CD4-positive, alpha-beta memory T cell (primary cell): Measurements from ENCODE around the gene FOXL3. TPM values are rescaled to one million over a fixed set of nuclear protein-coding genes. Genes with fewer than 3 reads are reported as not detected.

ENCODE experiments used
- CTCF ChIA-PET: fragments of 350-600 bp; sonication (Branson Sonifier 250); formaldehyde crosslinking; loops from one replicate; lab custom pipeline; 2021; ENCODE audit warnings: inconsistent platforms; ENCODE audit not compliant: partially characterized antibody; lab: Charles Lee
- POLR2A ChIA-PET: fragments of 350-600 bp; sonication (Branson Sonifier 250); formaldehyde crosslinking; loops from one replicate; lab custom pipeline; 2021; ENCODE audit not compliant: partially characterized antibody; lab: Charles Lee
- DNase-seq, 5 donors: peaks; one replicate each; pipeline versions ENCODE4 v3.0.0 to v3.0.0-alpha.2; 2020 to 2022; ENCODE audit warnings: mixed read lengths in 1 of 5
- H3K27ac ChIP-seq: one replicate; pipeline ENCODE4 v1.7.0; 2013; ENCODE audit warnings: low read depth, low read length
- H3K27me3 ChIP-seq: 2 replicates; pipeline ENCODE4 v1.7.0; 2013; ENCODE audit warnings: mild to moderate bottlenecking, low read length, moderate library complexity; ENCODE audit not compliant: insufficient read depth
- H3K36me3 ChIP-seq: 2 replicates; pipeline ENCODE4 v1.7.0; 2013; ENCODE audit warnings: mild to moderate bottlenecking, low read length, moderate library complexity; ENCODE audit not compliant: insufficient read depth
- H3K4me1 ChIP-seq: 2 replicates; pipeline ENCODE4 v1.7.0; 2013; ENCODE audit warnings: mild to moderate bottlenecking, low read length, moderate library complexity; ENCODE audit not compliant: insufficient read depth
- H3K4me3 ChIP-seq, 2 donors: one replicate each; pipeline ENCODE4 v1.7.0; 2013; ENCODE audit warnings: low read length in 2 of 2, mild to moderate bottlenecking in 1 of 2
- H3K9me3 ChIP-seq, 2 donors: one replicate each; pipeline ENCODE4 v1.7.0; 2013; ENCODE audit warnings: low read length in 2 of 2, control low read depth in 1 of 2; ENCODE audit not compliant: control insufficient read depth in 1 of 2
- H3K27ac Mint-ChIP-seq, 7 donors: one replicate each; pipeline ENCODE4 v1.8.0; 2020 to 2021; ENCODE audit warnings: mixed read lengths in 7 of 7, mild to moderate bottlenecking in 6 of 7, inconsistent platforms in 3 of 7, moderate library complexity in 3 of 7
- H3K27me3 Mint-ChIP-seq, 2 donors: one replicate each; pipeline ENCODE4 v1.8.0; 2020 to 2021; ENCODE audit warnings: mixed read lengths in 2 of 2
- H3K36me3 Mint-ChIP-seq, 2 donors: one replicate each; pipeline ENCODE4 v1.8.0; 2020 to 2021; ENCODE audit warnings: mixed read lengths in 2 of 2, inconsistent platforms in 1 of 2, mild to moderate bottlenecking in 1 of 2
- H3K4me1 Mint-ChIP-seq, 4 donors: one replicate each; pipeline ENCODE4 v1.8.0; 2020 to 2021; ENCODE audit warnings: mixed read lengths in 4 of 4, mild to moderate bottlenecking in 1 of 4
- H3K4me3 Mint-ChIP-seq, 8 donors: one replicate each; pipeline ENCODE4 v1.8.0; 2020 to 2021; ENCODE audit warnings: mixed read lengths in 8 of 8, mild to moderate bottlenecking in 7 of 8, moderate library complexity in 6 of 8, inconsistent platforms in 3 of 8
- H3K9me3 Mint-ChIP-seq, 8 donors: one replicate each; pipeline ENCODE4 v1.8.0; 2020 to 2021; ENCODE audit warnings: mixed read lengths in 8 of 8, mild to moderate bottlenecking in 5 of 8, inconsistent platforms in 3 of 8, moderate library complexity in 1 of 8
- intact Hi-C: fragments of 100-400 bp; cut with micrococcal nuclease; formaldehyde crosslinking; loops from one replicate; pipeline ENCODE4 v1.15.1; 2023
- polyA plus RNA-seq, 2 donors: library from polyadenylated mRNA; unstranded; fragments of 300-500 nt; fragmentation: Illumina TruSeq; gene quantifications; one replicate each; pipeline ENCODE4 v1.2.3, GENCODE V29; 2021
- total RNA-seq, 2 experiments: library from RNA; stranded (reverse); gene quantifications; one replicate each; pipeline ENCODE4 v1.2.3, GENCODE V29; 2021

Gene FOXL3
- total and polyA plus RNA-seq, 4 experiments from 2014 or later: not detected

DNA sequence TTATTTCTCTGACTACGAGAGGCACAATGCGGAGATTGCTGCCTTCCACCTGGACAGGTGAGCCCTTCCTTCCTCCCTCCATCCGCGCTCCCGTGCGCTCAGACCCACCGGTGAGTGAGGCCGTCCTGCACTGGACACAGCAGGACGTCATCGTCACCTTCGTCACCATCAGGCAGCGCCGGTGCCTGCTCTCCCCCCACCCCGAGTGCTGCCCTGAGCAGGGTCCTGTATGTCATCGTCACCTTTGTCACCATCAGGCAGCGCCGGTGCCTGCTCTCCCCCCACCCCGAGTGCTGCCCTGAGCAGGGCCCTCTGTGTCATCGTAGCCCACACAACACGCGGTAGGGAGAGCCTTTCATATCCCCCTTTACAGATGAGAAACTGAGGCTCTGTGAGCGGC lies 43.5 kb upstream of the FOXL3 start:
- H3K27me3 ChIP-seq: no peaks in the 10 kb centered on the region
- H3K4me3 Mint-ChIP-seq: no peak overlapping the region
- no peaks in the 10 kb centered on the region for H3K36me3 ChIP-seq
- peak overlapping the region in 2 of 7 donors; percentile 23 to 49 for H3K27ac Mint-ChIP-seq
- H3K27ac ChIP-seq: no peak overlapping the region
- peaks cover 0 to 3% (median 0%) of the 10 kb centered on the region in 8 donors for H3K9me3 Mint-ChIP-seq
- ChIA-PET POLR2A (no interaction called here), CTCF (no interaction called here)
- DNase-seq: no peak
- H3K27me3 Mint-ChIP-seq: peaks cover 0 to 1% of the 10 kb centered on the region in 2 donors
- no peak overlapping the region for H3K4me3 ChIP-seq
- peaks cover 0 to 3% (median 0%) of the 10 kb centered on the region in 4 donors for H3K4me1 Mint-ChIP-seq
- no peaks in the 10 kb centered on the region for H3K36me3 Mint-ChIP-seq
- no peaks in the 10 kb centered on the region for H3K9me3 ChIP-seq
- intact Hi-C loops: no loop called here
- H3K4me1 ChIP-seq: no peaks in the 10 kb centered on the region

DNA sequence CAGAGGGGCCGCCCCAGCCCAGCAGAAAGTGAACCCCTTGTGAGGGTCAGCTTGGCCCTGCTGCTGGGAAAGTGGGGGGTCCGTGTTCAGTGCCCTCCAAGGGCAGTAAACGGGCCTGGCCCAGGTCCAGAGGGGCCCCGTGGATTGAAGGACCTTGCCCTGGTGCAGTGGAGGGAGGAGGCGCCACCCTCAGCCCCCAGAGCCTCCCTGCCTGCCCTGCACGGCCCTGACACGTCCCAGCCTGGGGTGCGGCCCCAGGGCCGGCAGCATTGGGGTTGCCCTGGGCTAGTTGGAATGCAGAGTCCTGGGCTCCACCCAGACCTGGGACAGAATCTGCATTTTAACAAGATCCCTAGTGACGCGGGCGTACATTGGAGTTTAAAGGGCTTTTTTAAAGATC lies 42.8 kb upstream of the FOXL3 start:
- CTCF ChIA-PET: no interaction called here

DNA sequence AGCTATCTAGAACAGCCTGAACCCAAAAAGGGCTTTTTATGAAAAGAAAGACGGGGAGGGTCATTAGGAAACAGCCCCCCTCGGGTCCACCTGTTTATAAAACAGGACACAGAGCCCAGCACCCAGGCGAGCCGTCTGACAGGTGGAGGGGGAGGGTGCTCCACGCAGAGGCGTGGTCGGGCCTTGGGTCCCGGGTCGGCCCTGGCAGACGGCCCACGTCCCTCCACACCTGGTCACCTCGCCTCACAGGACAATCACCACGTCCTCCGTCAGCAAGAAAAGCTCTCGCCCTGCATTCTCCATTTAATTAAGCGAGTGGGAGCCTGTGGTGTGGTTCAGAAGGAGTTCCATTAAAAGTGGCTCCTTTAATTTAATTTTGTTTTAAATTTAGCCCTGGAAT lies 42.3 kb upstream of the FOXL3 start:
- Histone ChIP-seq H3K27me3 (no peaks in the 10 kb centered on the region), H3K9me3 (no peaks in the 10 kb centered on the region), H3K4me1 (no peaks in the 10 kb centered on the region), H3K36me3 (no peaks in the 10 kb centered on the region), H3K4me3 (no peak overlapping the region), H3K27ac (no peak overlapping the region)
- no peak for DNase-seq
- CTCF ChIA-PET: no interaction called here
- Mint-ChIP-seq H3K27ac (no peak overlapping the region), H3K9me3 (peaks cover 0 to 3% (median 0%) of the 10 kb centered on the region in 8 donors), H3K27me3 (peaks cover 0 to 1% of the 10 kb centered on the region in 2 donors), H3K36me3 (no peaks in the 10 kb centered on the region), H3K4me1 (no peaks in the 10 kb centered on the region), H3K4me3 (no peak overlapping the region)
- POLR2A ChIA-PET: no interaction called here
- intact Hi-C loops: no loop called here

More for the DNA sequence above, 42.8 kb upstream of the FOXL3 start:
- H3K4me1 Mint-ChIP-seq: no peaks in the 10 kb centered on the region
- peaks cover 0 to 1% of the 10 kb centered on the region in 2 donors for H3K27me3 Mint-ChIP-seq
- Histone ChIP-seq H3K27me3 (no peaks in the 10 kb centered on the region), H3K27ac (no peak overlapping the region), H3K9me3 (no peaks in the 10 kb centered on the region), H3K4me3 (no peak overlapping the region), H3K4me1 (no peaks in the 10 kb centered on the region), H3K36me3 (no peaks in the 10 kb centered on the region)
- DNase-seq: peak in 1 of 5 donors; percentile 9
- no peak overlapping the region for H3K27ac Mint-ChIP-seq
- no peak overlapping the region for H3K4me3 Mint-ChIP-seq
- H3K36me3 Mint-ChIP-seq: no peaks in the 10 kb centered on the region
- peaks cover 0 to 3% (median 0%) of the 10 kb centered on the region in 8 donors for H3K9me3 Mint-ChIP-seq
- POLR2A ChIA-PET: no interaction called here
- intact Hi-C loops: no loop called here

GRCh38 chr7:248732-249435 lies 41.1 kb upstream of the FOXL3 start:
- DNase-seq: no peak
- H3K4me3 ChIP-seq: no peak overlapping the region
- H3K27ac Mint-ChIP-seq: no peak overlapping the region
- ChIA-PET POLR2A (no interaction called here), CTCF (no interaction called here)
- no peaks in the 10 kb centered on the region for H3K9me3 ChIP-seq
- no peaks in the 10 kb centered on the region for H3K27me3 ChIP-seq
- H3K4me1 Mint-ChIP-seq: no peaks in the 10 kb centered on the region
- intact Hi-C loops: no loop called here
- H3K4me3 Mint-ChIP-seq: no peak overlapping the region
- no peak overlapping the region for H3K27ac ChIP-seq
- no peaks in the 10 kb centered on the region for H3K36me3 Mint-ChIP-seq
- H3K27me3 Mint-ChIP-seq: peaks cover 0 to 1% of the 10 kb centered on the region in 2 donors
- no peaks in the 10 kb centered on the region for H3K36me3 ChIP-seq
- H3K9me3 Mint-ChIP-seq: peaks cover 0 to 3% (median 0%) of the 10 kb centered on the region in 8 donors
- H3K4me1 ChIP-seq: no peaks in the 10 kb centered on the region

DNA sequence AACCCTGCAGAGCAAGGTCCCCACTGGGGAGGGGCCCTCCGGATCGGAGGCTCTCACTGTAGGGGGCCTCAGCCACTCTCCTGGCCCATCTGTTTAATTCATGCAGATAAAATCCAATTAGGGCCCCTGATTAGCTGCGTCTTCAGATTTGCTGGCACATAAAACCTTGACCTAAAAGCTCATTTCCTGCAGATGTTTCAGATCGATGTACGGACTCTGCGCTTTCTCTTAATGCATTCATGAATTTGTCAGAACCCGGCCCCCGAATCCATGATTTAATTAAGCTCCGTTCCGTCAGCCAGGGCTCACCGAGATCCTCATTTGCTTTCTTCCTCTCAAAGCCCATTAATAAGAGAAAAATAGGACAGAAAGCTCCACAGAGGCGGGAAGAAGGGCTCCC lies 40.0 kb upstream of the FOXL3 start:
- H3K9me3 Mint-ChIP-seq: peaks cover 0 to 3% (median 0%) of the 10 kb centered on the region in 8 donors
- H3K27me3 Mint-ChIP-seq: peaks cover 0 to 1% of the 10 kb centered on the region in 2 donors
- H3K27ac ChIP-seq: no peak overlapping the region
- CTCF ChIA-PET: no interaction called here
- H3K36me3 ChIP-seq: no peaks in the 10 kb centered on the region
- POLR2A ChIA-PET: no interaction called here
- H3K4me3 Mint-ChIP-seq: no peak overlapping the region
- no peaks in the 10 kb centered on the region for H3K9me3 ChIP-seq
- H3K4me1 Mint-ChIP-seq: no peaks in the 10 kb centered on the region
- H3K36me3 Mint-ChIP-seq: no peaks in the 10 kb centered on the region
- H3K27ac Mint-ChIP-seq: no peak overlapping the region
- peak in 1 of 5 donors; percentile 19 for DNase-seq
- no peaks in the 10 kb centered on the region for H3K4me1 ChIP-seq
- H3K4me3 ChIP-seq: no peak overlapping the region
- no peaks in the 10 kb centered on the region for H3K27me3 ChIP-seq
- intact Hi-C loops: no loop called here

DNA sequence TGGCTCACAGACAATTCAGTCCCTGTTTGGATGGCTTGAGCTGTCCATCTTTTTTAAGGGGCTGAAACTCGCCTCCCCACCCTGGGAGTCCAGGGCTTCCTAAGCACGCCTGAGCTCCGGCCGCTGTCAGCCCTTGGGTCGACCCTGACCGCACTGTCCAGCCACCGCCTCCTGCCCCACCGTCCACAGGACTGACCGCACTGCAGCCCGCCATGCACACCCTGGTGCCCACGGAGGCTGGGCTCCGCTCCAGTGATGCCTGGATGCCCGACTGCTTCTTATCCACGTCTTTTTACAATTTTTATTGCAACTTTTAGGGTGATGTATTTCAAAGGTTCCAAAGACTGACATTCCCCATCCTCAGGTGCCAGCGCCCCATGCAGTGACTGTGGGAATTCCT lies 39.4 kb upstream of the FOXL3 start:
- H3K27me3 ChIP-seq: no peaks in the 10 kb centered on the region
- no peaks in the 10 kb centered on the region for H3K4me1 ChIP-seq
- CTCF ChIA-PET: no interaction called here
- H3K4me3 ChIP-seq: no peak overlapping the region
- H3K9me3 ChIP-seq: no peaks in the 10 kb centered on the region
- Mint-ChIP-seq H3K36me3 (no peaks in the 10 kb centered on the region), H3K4me3 (no peak overlapping the region), H3K9me3 (peaks cover 0 to 2% (median 0%) of the 10 kb centered on the region in 8 donors), H3K4me1 (no peaks in the 10 kb centered on the region), H3K27me3 (peaks cover 1% of the 10 kb centered on the region in 2 donors), H3K27ac (no peak overlapping the region)
- intact Hi-C loops: no loop called here
- H3K36me3 ChIP-seq: no peaks in the 10 kb centered on the region
- POLR2A ChIA-PET: no interaction called here
- H3K27ac ChIP-seq: no peak overlapping the region
- no peak for DNase-seq

- Mint-ChIP-seq H3K4me1 (no peaks in the 10 kb centered on the region), H3K36me3 (no peaks in the 10 kb centered on the region), H3K27me3 (peaks cover 1% of the 10 kb centered on the region in 2 donors), H3K4me3 (no peak overlapping the region), H3K27ac (no peak overlapping the region), H3K9me3 (no peaks in the 10 kb centered on the region)
- intact Hi-C loops: no loop called here
- H3K27me3 ChIP-seq: no peaks in the 10 kb centered on the region
- no peaks in the 10 kb centered on the region for H3K4me1 ChIP-seq
- H3K27ac ChIP-seq: no peak overlapping the region
- ChIA-PET POLR2A (no interaction called here), CTCF (no interaction called here)
- H3K36me3 ChIP-seq: no peaks in the 10 kb centered on the region
- H3K4me3 ChIP-seq: no peak overlapping the region
- no peaks in the 10 kb centered on the region for H3K9me3 ChIP-seq
- no peak for DNase-seq
Measured at GRCh38 chr7:251005-251404, 39.0 kb upstream of the FOXL3 start.
